NCI-H82 (cell line): ENCODE results near the gene C1GALT1C1.
"Not testable (repeated sequence)": the region's sequence is repeated elsewhere in the genome, so short reads cannot be mapped to it uniquely, and the experiment has no call there.

ENCODE experiments used
- DNase-seq: peaks from one replicate; lab custom pipeline; 2025; lab: John Stamatoyannopoulos, UW

C1GALT1C1 gene

GRCh38 chrX:120629667-120630537 lies at the start of gene C1GALT1C1:
Gene C1GALT1C1 (minus strand): TSS chrX:120630054. CDS start chrX:120627166, 2,888 bp downstream.
- DNase-seq: peak; percentile 97

DNA sequence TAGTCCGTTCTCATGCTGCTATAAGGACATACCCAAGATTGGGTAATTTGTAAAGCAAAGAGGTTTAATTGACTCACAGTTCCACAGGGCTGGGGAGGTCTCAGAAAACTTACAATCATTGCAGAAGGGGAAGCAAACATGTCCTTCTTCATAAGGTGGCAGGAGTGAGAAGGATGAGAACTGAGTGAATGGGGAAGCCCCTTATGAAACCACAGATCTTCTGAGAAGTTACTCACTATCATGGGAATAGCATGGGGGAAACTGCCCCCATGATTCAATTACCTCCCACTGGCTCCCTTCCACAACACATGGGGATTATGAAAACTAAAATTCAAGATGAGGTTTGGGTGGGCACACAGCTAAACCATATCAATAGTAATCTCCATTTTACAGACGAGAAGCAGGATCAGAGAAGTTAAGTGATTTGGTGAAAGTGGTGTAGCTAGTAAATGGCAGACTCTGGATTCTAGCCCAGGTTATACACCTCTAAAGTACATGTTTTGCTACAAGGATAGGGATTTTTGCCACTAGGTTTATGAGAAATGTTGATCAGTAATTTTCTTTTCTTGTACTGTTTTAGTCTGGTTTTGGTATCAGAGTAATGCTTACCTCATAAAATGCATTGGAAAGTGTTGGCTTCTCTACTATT lies 47.3 kb upstream of the C1GALT1C1 start:
- DNase-seq: no peak

- DNase-seq: no peak
Measured at GRCh38 chrX:120672841-120673530, 43.1 kb upstream of the C1GALT1C1 start.

DNA sequence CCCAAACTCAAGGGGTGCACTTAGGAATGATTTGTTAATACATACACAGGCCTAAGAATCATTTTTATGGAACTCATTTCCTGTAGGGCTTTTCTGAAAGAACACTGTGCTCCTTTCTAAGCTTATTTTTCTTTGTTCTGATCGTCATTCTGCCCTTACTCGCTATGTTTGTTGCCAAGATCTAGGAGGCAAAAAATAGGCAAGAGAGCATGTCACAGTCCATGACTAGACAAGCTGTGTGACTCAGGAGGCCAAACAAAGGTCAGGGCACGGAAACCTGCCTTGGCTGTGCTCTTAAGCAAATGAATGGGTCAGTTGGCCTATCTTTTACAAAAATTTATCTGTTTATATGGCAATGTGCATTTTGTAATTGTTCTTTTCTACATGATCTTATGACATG lies 42.5 kb upstream of the C1GALT1C1 start:
- no peak for DNase-seq

DNA sequence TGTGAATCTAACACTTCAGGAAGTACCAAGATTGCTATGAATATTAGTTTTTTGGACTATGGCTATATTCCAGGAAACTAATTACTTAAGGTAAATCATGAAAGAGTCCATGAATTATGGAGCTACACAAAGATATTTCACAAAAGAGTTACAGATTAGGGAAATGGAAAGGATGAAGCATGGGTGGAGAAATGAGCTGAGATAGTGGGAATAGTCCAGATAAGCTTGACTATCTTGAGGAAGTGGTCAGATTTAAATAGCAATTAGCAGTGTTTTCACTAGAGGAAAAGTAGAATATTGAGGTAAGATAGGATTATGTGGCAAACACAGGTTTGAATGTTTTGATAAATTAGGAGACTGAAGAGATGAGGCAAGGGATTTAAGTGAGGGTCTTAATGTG lies 42.1 kb upstream of the C1GALT1C1 start:
- no peak for DNase-seq

GRCh38 chrX:120668357-120668756 lies 38.5 kb upstream of the C1GALT1C1 start:
- no peak for DNase-seq

DNA sequence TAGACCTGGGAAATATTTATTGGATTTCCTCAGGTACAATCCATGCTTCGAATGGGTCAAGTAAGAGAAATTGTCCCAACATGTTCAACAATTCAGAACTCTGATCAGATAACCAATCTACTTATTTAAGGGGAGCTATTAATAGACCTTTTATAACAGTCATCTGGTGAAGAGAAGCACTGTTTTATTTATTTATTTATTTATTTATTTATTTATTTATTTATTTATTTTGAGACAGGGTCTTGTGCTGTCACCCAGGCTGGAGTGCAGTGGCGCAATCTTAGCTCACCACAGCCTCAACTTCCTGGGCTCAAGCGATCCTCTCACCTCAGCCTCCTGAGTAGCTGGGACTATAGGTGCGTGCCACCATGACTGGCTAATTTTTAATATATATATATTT lies 34.7 kb upstream of the C1GALT1C1 start:
- DNase-seq: not testable (repeated sequence)

DNA sequence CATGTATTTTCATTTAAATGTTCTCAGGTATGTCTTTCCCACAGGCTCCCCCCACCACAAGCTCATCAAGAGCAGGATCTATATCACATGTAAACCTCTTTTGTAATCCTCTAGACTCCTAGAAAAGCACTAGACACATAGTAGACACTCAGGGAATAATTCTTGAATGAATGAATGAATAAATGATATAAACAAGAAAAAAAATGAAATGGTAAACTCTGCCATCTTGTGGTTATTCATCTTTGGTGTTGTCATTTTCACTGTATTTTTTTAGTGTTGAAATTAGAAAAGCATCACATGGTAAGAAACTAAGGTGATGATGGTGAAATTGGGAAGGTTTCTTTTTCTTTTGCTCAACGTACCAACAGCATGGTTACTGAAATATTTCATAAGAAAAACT lies 34.2 kb upstream of the C1GALT1C1 start:
- DNase-seq: no peak

GRCh38 chrX:120662662-120663061 lies 32.8 kb upstream of the C1GALT1C1 start:
- DNase-seq: no peak

DNA sequence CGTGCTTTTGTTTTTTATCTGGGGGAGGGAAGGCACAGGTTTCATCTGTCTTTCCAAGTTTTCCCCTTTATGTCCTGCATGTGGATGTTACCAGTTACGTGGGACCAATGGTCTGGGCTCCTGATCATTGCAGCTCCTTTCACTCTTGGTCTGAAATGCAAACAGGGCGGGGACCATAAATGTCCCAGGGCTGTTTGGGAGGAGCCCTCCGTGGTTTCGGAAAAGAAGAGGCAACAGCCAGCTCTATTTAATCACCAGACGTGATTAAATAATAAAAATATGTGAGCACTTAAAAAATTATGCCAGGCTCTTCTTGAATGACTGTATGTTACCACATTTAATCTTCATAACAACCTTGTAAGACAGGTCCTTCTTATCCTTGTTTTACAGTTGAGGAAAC lies 30.8 kb upstream of the C1GALT1C1 start:
- DNase-seq: peak; percentile 65

GRCh38 chrX:120653000-120653399 lies 23.1 kb upstream of the C1GALT1C1 start:
- peak; percentile 95 for DNase-seq

DNA sequence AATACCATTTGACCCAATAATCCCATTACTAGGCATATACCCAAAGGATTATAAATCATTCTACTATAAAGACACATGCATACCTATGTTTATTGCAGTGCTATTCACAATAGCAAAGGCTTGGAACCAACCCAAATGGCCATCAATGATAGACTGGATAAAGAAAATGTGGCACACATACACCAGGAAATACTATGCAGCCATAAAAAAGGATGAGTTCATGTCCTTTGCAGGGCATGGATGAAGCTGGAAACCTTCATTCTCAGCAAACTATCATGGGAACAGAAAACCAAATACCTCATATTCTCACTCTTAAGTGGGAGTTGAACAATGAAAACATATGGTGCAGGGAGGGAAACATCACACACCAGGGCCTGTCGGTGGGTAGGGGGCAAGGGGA lies 22.4 kb upstream of the C1GALT1C1 start:
- DNase-seq: not testable (repeated sequence)

GRCh38 chrX:120647127-120647526 lies 17.3 kb upstream of the C1GALT1C1 start:
- DNase-seq: no peak

- no peak for DNase-seq
Measured at GRCh38 chrX:120642871-120643270, 13.0 kb upstream of the C1GALT1C1 start.

GRCh38 chrX:120638619-120639018 lies 8.8 kb upstream of the C1GALT1C1 start:
- no peak for DNase-seq

- no peak for DNase-seq
Measured at GRCh38 chrX:120625371-120625770, 4.5 kb downstream of the C1GALT1C1 start.

GRCh38 chrX:120617996-120618630 lies 11.7 kb downstream of the C1GALT1C1 start:
- no peak for DNase-seq

GRCh38 chrX:120614816-120615215 lies 15.0 kb downstream of the C1GALT1C1 start:
- no peak for DNase-seq

DNA sequence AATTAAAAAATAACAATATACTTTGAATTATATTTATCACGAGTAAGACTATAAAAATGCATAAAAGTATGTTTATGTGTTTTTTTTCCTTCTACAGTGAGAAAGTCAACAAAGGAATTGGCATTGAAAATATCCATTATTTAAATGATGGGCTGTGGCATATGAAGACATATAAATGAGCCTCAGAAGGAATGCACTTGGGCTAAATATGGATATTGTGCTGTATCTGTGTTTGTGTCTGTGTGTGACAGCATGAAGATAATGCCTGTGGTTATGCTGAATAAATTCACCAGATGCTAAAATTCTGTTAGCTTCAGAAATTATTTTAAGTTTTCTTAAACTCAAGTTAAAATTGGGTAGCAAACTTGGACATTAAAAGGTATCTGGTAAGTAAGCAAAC lies 17.8 kb downstream of the C1GALT1C1 start:
- DNase-seq: no peak

DNA sequence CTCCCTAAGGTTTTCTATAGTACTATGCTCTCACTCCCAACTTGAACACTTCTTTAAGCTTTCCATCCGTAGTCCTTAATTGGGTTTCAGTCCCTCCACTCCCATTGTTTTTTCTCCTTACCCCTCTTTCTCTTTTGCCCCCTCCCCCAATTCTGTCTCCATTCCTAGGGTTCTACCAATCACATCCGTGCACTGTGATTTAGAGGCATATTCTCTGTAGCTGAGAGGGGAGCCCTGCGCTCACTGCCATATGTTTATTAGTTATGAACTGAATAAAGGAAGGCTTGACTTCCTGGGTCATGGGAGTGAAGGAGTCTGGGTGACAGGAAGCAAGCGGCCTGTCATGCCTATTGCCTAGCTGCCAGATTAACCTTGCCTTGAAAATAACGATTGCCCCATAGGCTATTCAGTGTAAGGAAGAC lies 25.5 kb downstream of the C1GALT1C1 start:
- DNase-seq: peak; percentile 71

- DNase-seq: peak; percentile 98
Measured at GRCh38 chrX:120603707-120604360, 26.0 kb downstream of the C1GALT1C1 start, which contains the start of gene MCTS1. Gene MCTS1 (plus strand): TSS chrX:120604101. CDS start chrX:120604237, 136 bp downstream.

GRCh38 chrX:120585702-120586101 lies 44.2 kb downstream of the C1GALT1C1 start:
- no peak for DNase-seq
